Renal cortex interstitium (tissue), 11 donors: ENCODE results near the gene ABCC6. TPM values are rescaled to one million over a fixed set of nuclear protein-coding genes. Genes with fewer than 3 reads are reported as not detected.
"Not testable (repeated sequence)": the region's sequence is repeated elsewhere in the genome, so short reads cannot be mapped to it uniquely, and the experiment has no call there.

Source experiments
- DNase-seq, 11 donors: peaks; one replicate each; pipeline ENCODE4 v3.0.0-alpha.2; 2013; ENCODE audit warnings: low read depth in 9 of 11, low spot score in 4 of 11; ENCODE audit errors: extremely low read depth in 1 of 11
- polyA plus RNA-seq, 3 donors: library from polyadenylated mRNA; unstranded; fragments of 120-200 nt; gene quantifications; one replicate each; pipeline ENCODE4 v1.2.1, GENCODE V29; 2013; ENCODE audit not compliant: insufficient read length in 3 of 3

Gene ABCC6
- polyA plus RNA-seq, 3 donors: 20.7 to 26.3 (median 25.6) TPM

DNA sequence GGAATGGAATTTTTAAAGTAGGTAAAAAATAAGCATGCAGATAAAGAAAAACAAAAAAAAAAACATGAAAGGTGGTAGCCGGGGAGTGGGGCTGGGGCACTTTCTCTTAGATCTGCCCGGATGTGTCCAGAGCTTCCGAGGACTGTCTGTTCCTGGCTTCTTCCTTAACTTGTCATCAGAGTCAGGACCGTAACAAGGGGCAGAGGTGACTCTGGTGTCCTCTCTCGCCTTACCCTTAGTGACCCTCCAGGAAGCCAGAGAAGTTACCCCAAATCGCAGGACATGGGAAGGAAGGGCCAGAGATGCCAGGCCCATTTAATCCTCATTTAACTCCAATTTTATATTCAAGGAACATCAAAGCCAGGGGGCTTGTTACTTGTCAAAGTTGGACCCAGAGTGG is 115.5 kb downstream of the ABCC6 start:
- no peak for DNase-seq

DNA sequence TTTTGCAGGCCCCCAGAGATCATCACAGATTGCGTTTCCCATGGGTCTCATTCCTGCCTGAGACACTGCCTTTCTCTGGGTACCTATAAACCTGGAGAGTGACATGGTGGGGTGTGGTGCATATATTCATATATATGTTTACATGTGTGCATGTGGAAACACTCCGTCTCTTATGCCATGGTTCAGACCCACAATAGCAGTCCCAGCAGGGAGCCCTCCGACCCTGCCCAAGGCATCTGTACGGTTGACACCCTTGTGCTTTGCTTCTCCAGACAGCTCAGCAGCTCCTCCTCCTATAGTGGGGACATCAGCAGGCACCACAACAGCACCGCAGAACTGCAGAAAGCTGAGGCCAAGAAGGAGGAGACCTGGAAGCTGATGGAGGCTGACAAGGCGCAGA is 116.8 kb downstream of the ABCC6 start:
- DNase-seq: no peak

DNA sequence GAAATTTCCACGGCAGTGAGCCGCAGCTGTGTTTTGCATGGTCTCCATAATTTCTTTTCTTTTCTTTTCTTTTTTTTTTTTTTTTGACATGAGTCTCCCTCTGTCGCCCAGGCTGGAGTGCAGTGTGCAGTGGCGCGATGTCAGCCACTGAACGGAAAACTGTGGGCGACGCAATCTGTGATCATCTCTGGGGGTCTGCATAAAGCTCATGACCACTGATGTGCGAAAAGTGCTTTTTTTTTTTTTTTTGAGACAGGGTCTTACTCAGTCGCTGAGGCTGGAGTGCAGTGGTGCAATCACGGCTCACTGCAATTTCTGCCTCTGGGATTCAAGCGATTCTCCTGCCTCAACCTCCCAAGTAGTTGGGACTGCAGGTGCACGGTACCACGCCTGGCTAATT is 117.6 kb downstream of the ABCC6 start:
- no peak for DNase-seq

DNA sequence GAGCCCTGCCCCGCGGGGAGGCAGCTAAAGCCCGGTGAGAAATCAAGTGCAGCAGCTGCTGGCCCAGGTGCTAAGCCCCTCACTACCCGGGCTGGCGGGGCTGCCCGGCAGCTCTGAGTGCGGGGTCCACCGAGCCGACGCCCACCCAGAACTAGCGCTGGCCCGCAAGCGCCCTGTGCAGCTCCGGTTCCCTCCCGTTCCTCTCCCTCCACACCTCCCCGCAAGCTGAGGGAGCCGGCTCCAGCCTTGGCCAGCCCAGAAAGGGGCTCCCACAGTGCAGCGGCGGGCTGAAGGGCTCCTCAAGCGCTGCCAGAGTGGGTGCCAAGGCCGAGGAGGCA is 118.5 kb downstream of the ABCC6 start:
- DNase-seq: not testable (repeated sequence)

DNA sequence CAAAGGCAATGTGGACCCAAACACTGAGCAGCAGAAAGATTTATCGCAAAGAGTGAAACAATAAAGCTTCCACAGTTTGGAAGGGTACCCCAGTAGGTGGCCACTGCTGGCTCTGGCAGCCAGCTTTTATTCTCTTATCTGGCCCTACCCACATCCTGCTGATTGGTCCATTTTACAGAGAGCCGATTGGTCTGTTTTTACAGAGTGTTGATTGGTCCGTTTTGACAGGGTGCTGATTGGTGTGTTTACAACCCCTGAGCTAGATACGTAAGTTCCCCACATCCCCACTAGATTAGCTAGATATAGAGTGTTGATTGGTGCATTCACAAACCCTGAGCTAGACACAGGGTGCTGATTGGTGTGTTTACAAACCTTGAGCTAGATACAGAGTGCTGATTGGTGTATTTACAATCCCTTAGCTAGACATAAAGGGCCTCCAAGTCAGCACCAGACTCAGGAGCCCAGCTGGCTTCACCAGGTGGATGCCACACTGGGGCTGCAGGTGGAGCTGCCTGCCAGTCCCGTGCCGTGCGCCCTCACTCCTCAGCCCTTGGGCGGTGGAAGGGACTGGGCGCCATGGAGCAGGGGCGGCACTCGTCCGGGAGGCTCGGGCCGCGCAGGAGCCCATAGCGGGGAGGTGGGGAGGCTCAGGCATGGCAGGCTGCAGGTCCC is 119.0 kb downstream of the ABCC6 start:
- DNase-seq: not testable (repeated sequence)

DNA sequence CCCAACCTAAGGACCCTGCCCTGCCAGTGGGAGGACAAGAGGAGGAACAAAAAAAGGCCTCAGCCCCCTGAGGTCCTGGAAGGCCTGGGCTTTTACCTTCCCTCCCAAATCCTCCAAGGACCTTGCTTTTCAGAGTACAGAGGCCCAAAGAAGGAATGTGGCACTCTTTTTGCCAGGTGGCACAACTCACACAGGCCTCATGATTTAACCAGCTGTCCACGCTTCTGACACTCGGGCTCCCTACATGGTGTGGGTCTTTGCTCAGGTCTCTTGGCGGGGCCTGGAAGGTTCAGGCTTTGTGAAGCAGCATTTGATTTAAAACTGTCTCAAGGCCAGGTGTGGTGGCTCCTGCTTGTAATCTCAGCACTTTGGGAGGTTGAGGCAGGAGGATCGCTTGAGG is 120.6 kb downstream of the ABCC6 start:
- no peak for DNase-seq

DNA sequence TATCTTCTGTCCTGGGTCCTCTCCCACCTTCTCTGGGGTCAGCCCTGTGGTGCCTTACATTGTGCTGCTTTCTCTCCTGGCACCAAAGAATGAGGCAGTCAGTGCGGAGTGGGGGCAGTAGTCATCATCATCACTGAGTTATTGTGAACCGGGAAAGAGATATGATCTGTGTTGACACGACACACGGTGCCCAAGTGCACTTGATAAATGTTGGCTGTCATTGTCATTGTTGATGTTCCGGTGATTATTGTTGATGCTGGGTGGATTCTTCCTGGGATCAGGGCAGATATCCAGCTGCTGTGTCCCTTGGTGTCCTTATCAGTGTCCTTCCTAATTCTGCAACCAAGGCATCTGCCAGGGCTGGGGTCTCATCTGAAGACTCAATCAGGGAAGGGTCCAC is 121.7 kb downstream of the ABCC6 start:
- DNase-seq: no peak

DNA sequence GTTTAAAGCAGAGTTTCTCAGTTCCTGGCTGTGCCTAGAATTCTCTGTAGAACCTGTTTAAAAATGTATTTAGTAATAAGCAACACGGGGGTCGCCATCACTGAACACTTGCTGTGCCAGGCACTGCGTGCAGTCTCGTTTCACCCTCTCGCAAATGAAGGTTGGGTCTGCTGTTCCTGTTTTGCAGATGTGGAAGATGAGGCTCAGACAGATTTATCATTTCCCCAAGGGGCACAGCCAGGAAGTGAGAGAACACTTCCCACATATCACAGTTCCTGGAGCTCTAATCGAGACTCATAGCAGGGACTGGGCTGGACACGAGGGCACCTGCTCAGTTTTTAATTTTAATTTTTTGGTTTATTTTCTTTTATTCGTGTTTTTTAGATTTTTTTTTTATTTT is 122.7 kb downstream of the ABCC6 start:
- no peak for DNase-seq

DNA sequence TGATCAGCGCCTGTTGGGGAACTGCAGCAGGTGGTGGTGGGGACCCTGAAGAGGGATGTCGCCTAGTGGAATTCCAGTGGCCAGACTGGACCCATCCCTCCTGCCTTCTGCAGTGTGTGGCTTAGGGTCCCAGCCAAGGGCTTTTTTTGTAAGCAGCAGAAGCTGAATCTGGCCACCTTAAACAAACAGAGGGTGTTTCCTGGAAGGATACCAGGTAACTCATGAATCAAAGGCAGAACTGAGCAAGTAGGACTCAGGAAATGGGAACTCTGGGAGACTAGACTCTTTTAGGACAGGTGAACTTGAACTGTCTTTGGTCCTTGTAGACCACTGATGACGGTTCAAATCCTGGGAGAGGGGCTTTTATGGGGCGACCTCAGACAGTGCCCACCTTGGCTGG is 124.0 kb downstream of the ABCC6 start:
- no peak for DNase-seq

Other genes with a start within 250 kb of the ABCC6 start
- 10 to 100 TPM; 23.0 to 47.2 (median 33.1) TPM for gene NOMO3, start 9.0 kb upstream of the ABCC6 start, polyA plus RNA-seq
- 10 to 100 TPM; 14.9 to 28.8 (median 28.1) TPM for gene NPIPA7, start 155.6 kb upstream of the ABCC6 start, polyA plus RNA-seq